Right renal pelvis (tissue), 4 donors: ENCODE results near the gene ALPI. TPM values are rescaled to one million over a fixed set of nuclear protein-coding genes. Genes with fewer than 3 reads are reported as not detected.
"Not testable (repeated sequence)": the region's sequence is repeated elsewhere in the genome, so short reads cannot be mapped to it uniquely, and the experiment has no call there.

Source experiments
- DNase-seq, 4 donors: peaks; one replicate each; pipeline ENCODE4 v3.0.0-alpha.2; 2013; ENCODE audit warnings: low read depth in 4 of 4, low spot score in 3 of 4, missing footprints in 1 of 4
- polyA plus RNA-seq, 4 donors: library from polyadenylated mRNA; unstranded; fragments of 120-200 nt; gene quantifications; one replicate each; pipeline ENCODE4 v1.2.1, GENCODE V29; 2013; ENCODE audit not compliant: insufficient read length in 4 of 4

The ALPI gene
- polyA plus RNA-seq, 4 donors, result 0.06 to 0.10 TPM; not detected in 2

- peak in 1 of 4 donors; percentile 23 for DNase-seq
These were observed 35.3 kb upstream of the ALPI start for GRCh38 chr2:232420463-232421188.

- no peak for DNase-seq
These were observed 34.7 kb upstream of the ALPI start for GRCh38 chr2:232421189-232421785.

- no peak for DNase-seq
These were observed 33.9 kb upstream of the ALPI start for GRCh38 chr2:232422051-232422450.

- DNase-seq, result not testable (repeated sequence)
These were observed 33.0 kb upstream of the ALPI start for GRCh38 chr2:232422996-232423395.

- DNase-seq, result not testable (repeated sequence)
These were observed 32.5 kb upstream of the ALPI start for GRCh38 chr2:232423407-232423806.

- DNase-seq, result no peak
These were observed 24.0 kb upstream of the ALPI start for GRCh38 chr2:232431705-232432590.

- DNase-seq, result no peak
These were observed 23.3 kb upstream of the ALPI start for GRCh38 chr2:232432598-232433184.

GRCh38 chr2:232433622-232434021 is 22.3 kb upstream of the ALPI start:
- not testable (repeated sequence) for DNase-seq

GRCh38 chr2:232434091-232434490 is 21.9 kb upstream of the ALPI start:
- no peak for DNase-seq

GRCh38 chr2:232434563-232435374 is 21.2 kb upstream of the ALPI start:
- DNase-seq, result no peak

- no peak for DNase-seq
These were observed 20.6 kb upstream of the ALPI start for GRCh38 chr2:232435375-232435648.

- DNase-seq, result no peak
These were observed 20.1 kb upstream of the ALPI start for GRCh38 chr2:232435805-232436204.

GRCh38 chr2:232436381-232437194 is 19.4 kb upstream of the ALPI start:
- no peak for DNase-seq

- no peak for DNase-seq
These were observed 18.8 kb upstream of the ALPI start for GRCh38 chr2:232437195-232437571.

- no peak for DNase-seq
These were observed 17.9 kb upstream of the ALPI start for GRCh38 chr2:232438091-232438490.

- no peak for DNase-seq
These were observed 16.8 kb upstream of the ALPI start for GRCh38 chr2:232438951-232439757.

- no peak for DNase-seq
These were observed 16.2 kb upstream of the ALPI start for GRCh38 chr2:232439758-232440135.

GRCh38 chr2:232440220-232441018 is 15.5 kb upstream of the ALPI start:
- DNase-seq, result peak in 2 of 4 donors; percentile 41 to 71
